Left lobe of liver (tissue), 2 donors: Measurements from ENCODE around the gene TRIM27. TPM values are rescaled to one million over a fixed set of nuclear protein-coding genes. Genes with fewer than 3 reads are reported as not detected.
"Not testable (repeated sequence)": the region's sequence is repeated elsewhere in the genome, so short reads cannot be mapped to it uniquely, and the experiment has no call there.

Experiments
- ATAC-seq: fragments of 200-7000 bp; cut with Tn5 transposase; one replicate; pipeline ENCODE4 v1.9.1; 2020; ENCODE audit warnings: mild to moderate bottlenecking, moderate library complexity
- DNase-seq: peaks from one replicate; pipeline ENCODE4 v3.0.0-alpha.2; 2020; ENCODE audit warnings: low spot score
- total RNA-seq: library from RNA; stranded (reverse); gene quantifications from one replicate; pipeline ENCODE4 v1.2.1, GENCODE V29; 2021
- donor health status: DM: no; HTN: no; CAD: no; lungs with moderate emphysema.
- donor health status: DM: no; HTN: yes; CAD: no.

Gene TRIM27
- total RNA-seq, 1 donor from 2014 or later: 34.3 TPM

- ATAC-seq (peak; percentile 33), DNase-seq (peak; percentile 57)
Observed at GRCh38 chr6:28866205-28867085, 57.3 kb downstream of the TRIM27 start.

GRCh38 chr6:28865401-28866204, 58.2 kb downstream of the TRIM27 start:
- ATAC-seq (no peak), DNase-seq (no peak)

- DNase-seq (no peak), ATAC-seq (no peak)
Observed at GRCh38 chr6:28864326-28864923, 59.4 kb downstream of the TRIM27 start.

- DNase-seq (peak; percentile 79), ATAC-seq (peak; percentile 87)
Observed at GRCh38 chr6:28863604-28864325, 60.0 kb downstream of the TRIM27 start.

GRCh38 chr6:28862077-28862476, 61.7 kb downstream of the TRIM27 start:
- no peak for DNase-seq
- ATAC-seq: no peak

- DNase-seq: no peak
- no peak for ATAC-seq
Observed at GRCh38 chr6:28861339-28861738, 62.4 kb downstream of the TRIM27 start.

- DNase-seq (no peak), ATAC-seq (no peak)
Observed at GRCh38 chr6:28860581-28860980, 63.2 kb downstream of the TRIM27 start.

GRCh38 chr6:28858963-28859362, 64.8 kb downstream of the TRIM27 start:
- ATAC-seq: no peak
- no peak for DNase-seq

GRCh38 chr6:28856620-28857005, 67.2 kb downstream of the TRIM27 start:
- no peak for DNase-seq
- ATAC-seq: no peak

- ATAC-seq, DNase-seq: not testable (repeated sequence)
Observed at GRCh38 chr6:28854405-28854804, 69.4 kb downstream of the TRIM27 start.

Other genes starting within 250 kb of the TRIM27 start
- gene ZNF311, start 81.3 kb upstream of the TRIM27 start, total RNA-seq: 0.68 TPM
- gene OR2W1, start 121.2 kb upstream of the TRIM27 start, total RNA-seq: not detected
- gene OR2B3, start 163.3 kb upstream of the TRIM27 start, total RNA-seq: not detected
- gene OR2J1, start 175.5 kb upstream of the TRIM27 start, total RNA-seq: not detected
- not detected for gene OR2J3, start 184.1 kb upstream of the TRIM27 start, total RNA-seq
- gene OR2J2, start 246.9 kb upstream of the TRIM27 start, total RNA-seq: not detected